HFF-Myc (cell line): Measurements from ENCODE around the gene KCNJ8.

Source experiments
- DNase-seq: peaks from one replicate; pipeline ENCODE4 v3.0.0-alpha.2; 2011; ENCODE audit warnings: low read depth; ENCODE audit errors: extremely low read depth
- H3K4me3 ChIP-seq: replicated peaks from 2 replicates; pipeline ENCODE4 v1.5.1; 2011; ENCODE audit warnings: low read depth, mild to moderate bottlenecking, control low read depth, low read length
- CTCF ChIP-seq: IDR thresholded peaks from 2 replicates; pipeline ENCODE4 v1.5.1; 2012; ENCODE audit warnings: mild to moderate bottlenecking, low read depth, low read length, control low read depth; ENCODE audit errors: missing control alignments

Gene KCNJ8

GRCh38 chr12:21771311-21771710 lies 3.2 kb downstream of the KCNJ8 start:
- no peak for DNase-seq
- TF ChIP-seq CTCF = no peak
- H3K4me3 ChIP-seq = no peak overlapping the region

- no peak for TF ChIP-seq CTCF
- H3K4me3 ChIP-seq = no peak overlapping the region
- no peak for DNase-seq
Measured at GRCh38 chr12:21769307-21769706, 5.2 kb downstream of the KCNJ8 start.

GRCh38 chr12:21766403-21766802 lies 8.1 kb downstream of the KCNJ8 start:
- DNase-seq = no peak
- no peak overlapping the region for H3K4me3 ChIP-seq
- TF ChIP-seq CTCF = no peak

GRCh38 chr12:21764950-21765349 lies 9.6 kb downstream of the KCNJ8 start:
- no peak for TF ChIP-seq CTCF
- H3K4me3 ChIP-seq = no peak overlapping the region
- no peak for DNase-seq

DNA sequence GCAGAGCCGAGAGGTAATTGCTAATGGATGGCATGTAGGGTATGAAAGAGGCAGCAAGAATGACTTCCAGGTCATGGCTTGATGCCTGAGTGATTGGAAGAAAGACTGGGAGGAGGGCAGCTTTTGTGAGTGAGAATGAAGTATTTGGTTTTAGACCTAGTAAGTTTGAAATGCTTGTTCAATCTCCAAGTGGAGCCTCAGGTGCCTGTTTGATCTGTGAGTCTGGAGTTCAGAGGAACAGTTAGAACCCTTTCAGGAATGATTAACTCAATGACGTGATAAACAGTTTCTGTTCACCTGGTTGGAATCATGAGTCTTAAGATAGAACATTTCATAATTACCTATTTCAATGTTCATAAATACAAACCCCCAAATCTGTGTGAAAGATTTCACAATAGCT lies 10.4 kb downstream of the KCNJ8 start:
- no peak overlapping the region for H3K4me3 ChIP-seq
- DNase-seq = no peak
- TF ChIP-seq CTCF = no peak

GRCh38 chr12:21763531-21763930 lies 11.0 kb downstream of the KCNJ8 start:
- no peak for DNase-seq
- TF ChIP-seq CTCF = no peak
- no peak overlapping the region for H3K4me3 ChIP-seq

- no peak for DNase-seq
- TF ChIP-seq CTCF = no peak
- no peak overlapping the region for H3K4me3 ChIP-seq
Measured at GRCh38 chr12:21759737-21760136, 14.8 kb downstream of the KCNJ8 start.
